GM18909 (cell line): ENCODE results near the gene KLK15.
"Not testable (repeated sequence)": the region's sequence is repeated elsewhere in the genome, so short reads cannot be mapped to it uniquely, and the experiment has no call there.

ENCODE experiments used
- ATAC-seq: cut with Tn5 transposase; IDR thresholded peaks from one replicate; pipeline ENCODE4 v1.9.1; 2021; ENCODE audit warnings: mild to moderate bottlenecking; ENCODE audit not compliant: unreplicated experiment, poor library complexity

Gene KLK15

GRCh38 chr19:50822661-50823208, 10.6 kb downstream of the KLK15 start:
- no peak for ATAC-seq

DNA sequence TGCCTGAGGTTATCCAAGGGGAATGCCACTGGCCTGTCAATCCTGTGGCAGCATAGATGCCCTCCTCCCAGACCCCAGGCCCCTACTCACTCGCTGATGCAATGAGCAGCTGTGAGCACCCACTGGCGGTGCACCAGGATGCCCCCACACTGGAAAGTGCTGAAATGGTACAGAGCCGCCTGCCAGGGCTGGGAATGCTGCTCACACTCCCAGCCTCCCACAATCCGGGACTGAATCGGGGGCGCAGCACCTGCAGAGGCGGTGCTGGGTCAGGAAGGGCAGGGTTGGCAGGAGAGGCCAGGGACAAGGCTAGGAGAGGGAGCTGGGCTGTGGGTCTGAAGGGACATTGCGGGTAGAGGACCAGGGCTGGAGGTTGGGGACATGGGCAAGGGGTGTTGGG, 11.8 kb downstream of the KLK15 start:
- ATAC-seq, result no peak

- ATAC-seq, result no peak
Measured at GRCh38 chr19:50821248-50821612, 12.1 kb downstream of the KLK15 start.

DNA sequence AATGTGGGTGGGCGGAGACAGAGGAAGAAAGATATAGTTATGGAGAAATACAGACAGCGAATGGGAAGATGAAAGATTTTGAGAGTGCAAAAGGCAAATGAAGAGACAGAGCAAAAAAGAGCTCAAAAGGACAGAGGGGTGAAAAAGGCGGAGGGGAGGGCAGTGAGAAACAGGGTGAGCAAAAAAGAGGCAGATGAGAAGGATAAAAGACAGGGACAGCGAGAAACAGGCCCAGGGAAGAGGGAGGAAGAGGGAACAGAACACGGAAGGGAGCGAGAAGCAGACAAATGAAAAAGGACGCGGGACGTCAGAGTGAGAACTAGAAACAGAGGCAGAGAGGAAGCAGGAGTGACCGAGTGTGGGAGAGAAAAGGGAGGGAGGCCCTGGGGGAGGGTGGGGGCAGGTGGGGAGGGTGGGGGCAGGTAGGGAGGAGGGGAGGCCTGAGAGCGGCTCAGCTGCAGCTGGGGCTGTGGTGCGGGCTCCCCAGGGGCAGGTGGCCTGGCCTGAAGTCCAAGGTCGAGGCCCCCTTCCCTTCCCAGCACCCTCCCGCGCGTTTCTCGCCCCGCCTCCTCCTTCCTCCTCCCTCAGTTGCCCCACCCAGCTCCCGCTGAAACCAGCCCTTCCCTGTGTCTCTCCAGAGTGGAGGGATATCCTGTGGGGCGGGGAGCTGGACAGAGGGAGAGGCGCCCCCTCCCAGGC, 12.7 kb downstream of the KLK15 start:
- no peak for ATAC-seq

- ATAC-seq, result no peak
Measured at GRCh38 chr19:50820086-50820485, 13.3 kb downstream of the KLK15 start.

GRCh38 chr19:50819636-50820035, 13.7 kb downstream of the KLK15 start:
- ATAC-seq, result no peak

- no peak for ATAC-seq
Measured at GRCh38 chr19:50818859-50819472, 14.4 kb downstream of the KLK15 start.

- ATAC-seq, result peak; percentile 69
Measured at GRCh38 chr19:50817941-50818858, 15.2 kb downstream of the KLK15 start.

GRCh38 chr19:50815439-50815838, 17.9 kb downstream of the KLK15 start:
- ATAC-seq, result no peak

DNA sequence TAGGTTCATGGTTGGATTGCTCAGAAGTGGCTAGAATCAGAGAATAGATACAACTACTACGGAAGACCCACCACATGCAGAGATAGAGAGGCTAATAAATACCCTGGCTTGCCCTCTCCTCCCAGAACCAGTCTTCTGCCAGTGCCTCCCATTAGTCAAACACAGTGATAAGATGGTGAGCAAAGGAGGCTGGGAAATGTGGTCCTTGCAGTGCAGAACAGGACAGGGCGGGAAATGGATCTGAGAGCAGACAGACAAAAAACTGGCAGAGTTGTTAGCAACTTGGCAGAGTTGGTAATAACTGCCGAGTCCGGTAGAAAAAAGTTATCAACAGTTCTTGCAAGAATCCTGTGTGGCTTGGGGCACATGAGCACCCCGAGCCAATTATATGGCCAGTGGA, 18.5 kb downstream of the KLK15 start:
- ATAC-seq, result no peak

GRCh38 chr19:50812474-50812873, 20.9 kb downstream of the KLK15 start:
- ATAC-seq, result no peak

- not testable (repeated sequence) for ATAC-seq
Measured at GRCh38 chr19:50811622-50812238, 21.6 kb downstream of the KLK15 start.

DNA sequence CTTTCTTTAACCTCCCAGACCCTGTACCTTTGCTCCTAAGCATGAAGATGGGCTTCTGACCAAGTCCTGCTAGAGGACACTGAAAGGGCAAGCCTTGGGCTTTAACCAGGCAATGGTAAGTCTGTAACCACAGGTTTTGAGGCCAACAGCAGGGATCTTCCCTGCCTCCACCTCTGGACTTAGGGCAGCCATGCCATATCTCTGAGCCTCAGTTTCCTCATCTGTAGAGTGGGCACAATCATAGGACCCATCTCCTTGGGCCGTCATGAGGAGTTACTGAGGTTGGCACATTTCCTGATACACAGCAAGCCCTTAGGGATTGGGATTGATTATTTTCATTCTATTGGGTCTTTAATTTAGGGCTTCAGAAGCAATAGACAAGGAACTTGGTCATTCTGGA, 24.5 kb downstream of the KLK15 start:
- ATAC-seq, result no peak

GRCh38 chr19:50804420-50805272, 28.7 kb downstream of the KLK15 start:
- ATAC-seq, result peak; percentile 92

- ATAC-seq, result no peak
Measured at GRCh38 chr19:50803633-50804419, 29.5 kb downstream of the KLK15 start.

- no peak for ATAC-seq
Measured at GRCh38 chr19:50801107-50801506, 32.3 kb downstream of the KLK15 start.

GRCh38 chr19:50799547-50799851, 33.9 kb downstream of the KLK15 start:
- no peak for ATAC-seq

- ATAC-seq, result no peak
Measured at GRCh38 chr19:50798659-50799546, 34.5 kb downstream of the KLK15 start.
